Measurements from ENCODE around the gene PRRC2C.

The PRRC2C gene

DNA sequence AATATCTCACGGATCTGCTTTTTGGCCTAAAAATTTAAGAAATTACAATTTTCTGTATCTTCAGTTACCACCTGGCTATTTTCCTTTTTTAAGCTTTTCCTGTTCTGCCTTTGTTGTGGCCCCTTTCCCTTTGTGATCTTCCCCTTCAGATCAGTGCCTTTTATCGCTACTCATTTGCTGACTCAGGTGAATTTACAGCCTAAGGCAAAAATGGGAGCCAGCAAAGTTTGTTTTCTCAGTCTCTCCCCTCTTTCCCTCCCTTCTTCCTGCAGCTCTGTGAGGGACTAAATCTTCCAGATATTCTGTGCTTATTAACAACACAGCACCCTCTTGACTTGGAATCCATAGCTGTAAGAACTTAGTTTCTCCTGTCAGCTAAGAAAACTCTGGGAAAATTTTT, 5.3 kb upstream of the PRRC2C start:
- H3K27ac Mint-ChIP-seq, result no peak overlapping the region
- H3K36me3 Mint-ChIP-seq, result no peaks in the 10 kb centered on the region
- DNase-seq (no peak), ATAC-seq (replicated peaks) (no peak)
- H3K27me3 Mint-ChIP-seq, result no peaks in the 10 kb centered on the region
- H3K4me3 Mint-ChIP-seq, result no peak overlapping the region
- peaks cover 0 to 9% of the 10 kb centered on the region in 2 donors for H3K4me1 Mint-ChIP-seq
- H3K9me3 Mint-ChIP-seq, result no peaks in the 10 kb centered on the region

DNA sequence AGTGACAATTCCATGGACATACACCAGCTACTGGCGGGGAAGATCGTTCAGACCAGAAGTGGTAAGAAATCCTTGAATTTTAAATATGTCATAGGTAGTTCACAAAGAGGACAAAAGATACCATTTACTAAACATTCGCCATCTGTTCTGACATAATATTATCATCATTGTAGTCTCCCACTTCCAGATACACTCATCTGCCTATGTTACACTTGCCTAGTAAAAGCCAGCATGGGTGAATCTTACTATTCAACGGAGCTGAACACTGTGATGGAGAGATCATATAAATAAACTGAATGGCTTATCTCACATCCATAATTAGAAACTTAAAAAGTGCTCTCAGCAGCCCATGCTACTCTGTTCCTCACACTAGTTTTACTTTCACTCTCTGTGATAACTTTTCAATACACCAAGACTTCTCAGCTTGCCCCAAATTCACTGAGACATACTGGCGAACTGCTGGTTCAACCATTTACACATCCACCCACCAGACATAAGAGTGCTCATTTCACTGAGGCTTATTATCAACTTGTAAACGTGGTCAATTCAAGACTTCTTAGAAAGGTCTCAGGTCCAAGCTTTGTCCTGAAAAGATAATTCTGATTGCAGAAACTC, 463 bp upstream of the PRRC2C start:
- Mint-ChIP-seq H3K4me1 (peaks cover 18 to 47% of the 10 kb centered on the region in 2 donors), H3K4me3 (peak overlapping the region; percentile 97 to 98), H3K27ac (peak overlapping the region; percentile 100)

DNA sequence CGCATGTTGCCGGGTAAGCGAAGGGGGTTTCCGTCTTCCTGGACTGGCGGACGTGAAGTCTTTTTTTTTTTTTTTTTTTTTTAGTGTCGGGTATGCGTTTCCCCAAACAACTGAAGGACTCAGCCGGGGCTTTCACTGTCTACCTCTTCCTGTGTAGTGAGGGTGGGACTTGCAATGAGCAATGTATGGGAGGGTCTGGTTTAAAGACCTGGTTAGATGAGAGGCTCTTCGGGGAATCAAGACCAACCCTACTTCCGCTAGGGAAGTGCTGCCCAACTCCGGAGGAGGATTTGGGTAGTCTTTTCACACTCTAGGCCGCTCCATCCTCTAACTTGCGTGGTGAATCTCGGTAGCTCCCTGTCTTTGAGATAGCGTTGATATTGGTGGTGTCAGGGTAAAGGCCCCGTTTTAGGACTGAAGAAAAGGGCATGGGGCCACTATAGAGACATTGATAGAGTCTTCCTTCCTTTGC, 754 bp downstream of the PRRC2C start:
- ATAC-seq (replicated peaks) (peak; percentile 60 to 62), DNase-seq (peak; percentile 73)
- H3K4me1 Mint-ChIP-seq, result peaks cover 25 to 58% of the 10 kb centered on the region in 2 donors
- peak overlapping the region; percentile 100 for H3K27ac Mint-ChIP-seq
- no peaks in the 10 kb centered on the region for H3K27me3 Mint-ChIP-seq
- no peaks in the 10 kb centered on the region for H3K9me3 Mint-ChIP-seq
- peaks cover 14 to 26% of the 10 kb centered on the region in 2 donors for H3K36me3 Mint-ChIP-seq
- H3K4me3 Mint-ChIP-seq, result peak overlapping the region; percentile 97 to 98

More for the DNA sequence above, 463 bp upstream of the PRRC2C start:
- no peaks in the 10 kb centered on the region for H3K9me3 Mint-ChIP-seq
- ATAC-seq (replicated peaks) (peak; percentile 64 to 67), DNase-seq (no peak)
- no peaks in the 10 kb centered on the region for H3K27me3 Mint-ChIP-seq
- peaks cover 9 to 20% of the 10 kb centered on the region in 2 donors for H3K36me3 Mint-ChIP-seq

DNA sequence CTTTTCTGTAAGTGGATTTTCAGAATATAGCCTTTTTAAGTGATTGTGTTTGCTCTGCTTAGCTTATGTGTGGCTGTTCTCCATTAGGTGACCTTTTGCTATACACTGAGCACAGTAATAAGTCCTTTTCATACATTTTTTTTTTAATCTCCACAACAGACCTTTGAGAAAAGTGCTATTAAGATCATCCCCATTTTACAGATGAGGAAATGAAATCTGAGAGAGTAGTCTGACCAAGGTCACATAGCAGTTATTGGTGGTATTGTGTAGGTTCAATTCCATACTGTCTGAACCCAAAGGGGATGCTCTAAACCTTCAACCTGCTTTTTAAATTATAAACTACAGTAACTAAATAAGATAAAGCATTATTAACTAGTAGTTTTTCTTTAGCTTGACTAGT, 1.7 kb downstream of the PRRC2C start:
- Mint-ChIP-seq H3K9me3 (no peaks in the 10 kb centered on the region), H3K27me3 (no peaks in the 10 kb centered on the region), H3K4me3 (peak overlapping the region; percentile 97 to 98), H3K4me1 (peaks cover 28 to 64% of the 10 kb centered on the region in 2 donors), H3K27ac (peak overlapping the region; percentile 49), H3K36me3 (peaks cover 17 to 31% of the 10 kb centered on the region in 2 donors)
- no peak for ATAC-seq (replicated peaks)
- no peak for DNase-seq

DNA sequence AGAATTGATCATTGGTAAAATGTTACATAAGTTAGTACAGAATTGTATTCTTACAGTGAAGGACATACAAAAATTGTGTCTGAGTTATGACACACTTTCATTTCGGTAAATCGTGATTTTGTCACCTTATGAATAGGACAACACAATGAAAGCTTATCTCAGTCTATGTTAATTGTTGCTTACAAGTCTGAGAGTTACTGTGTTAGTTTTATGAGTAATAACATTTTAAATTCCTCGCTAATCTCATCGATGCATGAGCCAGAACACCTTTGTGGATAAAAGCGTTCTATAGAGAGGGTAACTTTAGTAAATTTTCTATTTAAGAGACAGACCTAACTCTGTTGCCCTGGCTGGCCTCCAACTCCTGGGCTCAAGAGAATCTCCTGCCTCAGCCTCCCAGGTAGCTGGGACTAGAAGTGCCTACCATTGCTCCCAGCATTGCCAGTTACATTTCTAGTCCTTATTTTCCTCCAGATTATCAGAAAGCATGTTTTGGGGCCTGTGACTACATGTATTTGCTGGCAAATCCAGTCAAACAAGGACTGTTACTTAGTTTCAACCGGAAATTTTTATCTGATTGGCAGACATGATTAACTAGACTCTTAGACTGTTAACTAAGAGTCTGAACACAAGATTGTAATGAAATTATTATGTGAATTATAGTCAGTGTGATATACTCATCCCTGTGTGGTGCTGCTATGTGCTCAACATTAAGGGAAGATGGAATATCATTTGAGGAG, 3.0 kb downstream of the PRRC2C start:
- no peak for ATAC-seq (replicated peaks)
- peaks cover 20 to 41% of the 10 kb centered on the region in 2 donors for H3K36me3 Mint-ChIP-seq
- DNase-seq, result no peak
- peaks cover 34 to 75% of the 10 kb centered on the region in 2 donors for H3K4me1 Mint-ChIP-seq
- no peaks in the 10 kb centered on the region for H3K9me3 Mint-ChIP-seq
- H3K27me3 Mint-ChIP-seq, result no peaks in the 10 kb centered on the region
- peak overlapping the region; percentile 25 for H3K27ac Mint-ChIP-seq
- H3K4me3 Mint-ChIP-seq, result peak overlapping the region; percentile 13 to 22

DNA sequence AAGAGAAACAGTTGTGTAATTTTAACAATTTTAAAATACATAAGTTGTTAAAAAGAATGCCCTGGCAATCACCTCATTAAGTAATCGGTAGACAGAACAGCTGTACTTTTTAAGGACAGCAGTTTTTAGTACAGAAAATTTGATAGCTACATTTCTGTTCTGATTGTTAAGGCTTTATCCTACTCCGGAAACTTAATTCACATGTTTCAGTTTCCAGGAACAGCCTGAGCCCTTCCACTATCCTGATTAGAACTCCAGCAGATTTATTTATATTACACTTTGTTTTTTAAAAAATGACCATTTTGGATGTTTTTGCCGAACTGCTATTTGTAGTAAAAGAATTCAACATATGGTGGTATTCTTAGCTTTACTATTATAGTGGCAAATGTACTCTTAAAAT, 8.7 kb downstream of the PRRC2C start:
- H3K27me3 Mint-ChIP-seq, result no peaks in the 10 kb centered on the region

DNA sequence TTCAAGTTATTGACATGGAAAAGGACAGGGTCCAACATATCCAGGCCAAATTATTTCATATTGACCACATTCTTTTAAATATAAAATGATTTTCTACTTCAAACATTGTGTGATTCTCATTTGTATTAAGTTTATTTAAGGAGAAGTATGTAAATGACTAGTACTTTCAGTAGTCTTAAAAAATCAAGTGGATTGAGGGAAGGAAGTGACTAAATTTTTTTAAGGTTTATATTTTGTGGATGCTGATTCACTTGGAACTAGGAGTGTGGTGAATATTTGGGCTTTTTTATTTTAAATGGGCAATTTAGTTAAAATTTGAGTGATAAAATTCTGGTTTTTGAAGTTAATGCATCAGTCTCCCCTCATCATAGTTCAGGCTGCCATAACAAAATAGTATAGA, 10.1 kb downstream of the PRRC2C start:
- Mint-ChIP-seq H3K4me1 (peaks cover 42 to 76% of the 10 kb centered on the region in 2 donors), H3K4me3 (no peak overlapping the region), H3K9me3 (no peaks in the 10 kb centered on the region), H3K27ac (no peak overlapping the region), H3K27me3 (no peaks in the 10 kb centered on the region), H3K36me3 (peaks cover 29 to 50% of the 10 kb centered on the region in 2 donors)
- no peak for ATAC-seq (replicated peaks)
- DNase-seq, result no peak

More for the DNA sequence above, 8.7 kb downstream of the PRRC2C start:
- Mint-ChIP-seq H3K4me1 (peaks cover 40 to 75% of the 10 kb centered on the region in 2 donors), H3K9me3 (no peaks in the 10 kb centered on the region), H3K4me3 (no peak overlapping the region), H3K36me3 (peaks cover 23 to 42% of the 10 kb centered on the region in 2 donors), H3K27ac (no peak overlapping the region)
- no peak for DNase-seq
- ATAC-seq (replicated peaks), result no peak

DNA sequence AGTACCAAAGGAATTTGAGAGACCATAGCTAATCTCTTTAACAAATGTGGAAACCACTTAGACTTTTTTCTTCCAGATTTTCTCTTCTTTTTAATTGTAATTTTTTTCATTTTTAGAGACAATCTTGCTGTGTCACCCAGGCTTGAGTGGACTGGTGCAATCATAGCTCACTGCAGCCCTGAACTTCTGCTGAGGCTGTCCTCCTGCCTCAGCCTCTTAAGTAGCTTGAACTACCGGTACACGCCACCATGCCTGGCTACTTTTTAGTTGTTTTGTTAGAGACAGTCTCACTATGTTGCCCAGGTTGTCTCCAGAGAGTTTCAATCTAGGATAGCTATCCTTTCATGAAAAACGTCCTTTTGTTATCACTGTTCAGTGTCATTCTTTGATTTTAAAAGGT, 15.0 kb downstream of the PRRC2C start:
- ATAC-seq (replicated peaks) (no peak), DNase-seq (no peak)
- Mint-ChIP-seq H3K36me3 (peaks cover 40 to 72% of the 10 kb centered on the region in 2 donors), H3K27ac (no peak overlapping the region), H3K27me3 (no peaks in the 10 kb centered on the region), H3K9me3 (peaks cover 3 to 7% of the 10 kb centered on the region in 2 donors), H3K4me1 (peaks cover 39 to 85% of the 10 kb centered on the region in 2 donors), H3K4me3 (peak overlapping the region in 1 of 2 donors; percentile 16)

DNA sequence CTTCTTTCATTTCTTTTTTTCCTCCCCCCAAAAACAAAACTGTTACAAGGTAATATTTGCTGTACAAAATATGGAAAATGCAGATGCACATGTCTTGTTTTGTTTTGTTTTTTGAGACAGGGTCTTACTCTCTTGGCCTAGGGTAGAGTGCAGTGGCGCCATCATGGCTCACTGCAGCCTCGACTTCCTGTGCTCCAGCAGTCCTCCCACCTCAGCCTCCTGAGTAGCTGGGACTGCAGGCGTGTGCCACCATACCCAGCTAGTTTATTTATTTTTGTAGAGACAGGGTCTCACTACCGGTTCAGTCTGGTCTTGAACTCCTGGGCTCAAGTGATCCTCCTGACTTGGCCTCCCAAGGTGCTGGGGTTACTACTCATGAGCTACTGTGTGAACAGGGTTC, 15.5 kb downstream of the PRRC2C start:
- H3K9me3 Mint-ChIP-seq, result peaks cover 3 to 7% of the 10 kb centered on the region in 2 donors
- peaks cover 38 to 85% of the 10 kb centered on the region in 2 donors for H3K4me1 Mint-ChIP-seq
- peak overlapping the region; percentile 37 for H3K27ac Mint-ChIP-seq
- peak overlapping the region; percentile 5 to 72 for H3K4me3 Mint-ChIP-seq
- peaks cover 40 to 69% of the 10 kb centered on the region in 2 donors for H3K36me3 Mint-ChIP-seq
- peak in 1 of 2 donors; percentile 20 for ATAC-seq (replicated peaks)
- no peaks in the 10 kb centered on the region for H3K27me3 Mint-ChIP-seq
- DNase-seq, result no peak

DNA sequence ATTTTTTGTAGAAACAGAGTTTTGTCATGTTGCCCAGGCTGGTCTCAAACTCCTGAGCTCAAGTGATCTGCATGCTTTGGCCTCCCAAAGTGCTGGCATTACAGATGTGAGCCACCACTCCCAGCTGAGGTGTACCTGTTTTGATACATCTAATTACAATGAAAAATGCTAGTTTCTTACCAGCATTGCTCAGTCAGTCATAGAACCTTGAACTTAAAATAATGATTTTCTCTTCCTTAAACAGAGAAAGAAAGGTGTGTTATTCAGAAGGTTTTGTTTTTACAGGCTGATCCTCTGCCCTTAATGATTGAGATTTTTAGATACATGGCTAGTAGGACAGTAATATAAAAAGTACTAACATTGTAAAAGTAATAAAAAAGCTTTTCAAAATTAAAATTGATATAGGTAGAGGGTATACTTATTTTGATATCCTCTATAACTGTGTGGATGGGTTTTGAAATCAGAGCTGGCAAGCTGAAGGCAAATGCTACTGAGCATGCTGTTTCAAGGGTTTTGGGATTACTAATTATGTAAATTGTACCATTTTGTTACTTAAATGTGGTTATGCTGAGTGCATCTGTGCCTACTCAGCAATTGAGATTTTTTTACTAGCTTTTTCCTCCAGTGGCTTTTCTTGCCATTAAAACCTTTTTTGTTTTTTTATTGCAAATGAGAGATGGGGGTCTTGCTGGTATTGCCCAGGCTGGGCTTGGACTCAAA, 16.1 kb downstream of the PRRC2C start:
- H3K4me1 Mint-ChIP-seq, result peaks cover 43 to 86% of the 10 kb centered on the region in 2 donors

DNA sequence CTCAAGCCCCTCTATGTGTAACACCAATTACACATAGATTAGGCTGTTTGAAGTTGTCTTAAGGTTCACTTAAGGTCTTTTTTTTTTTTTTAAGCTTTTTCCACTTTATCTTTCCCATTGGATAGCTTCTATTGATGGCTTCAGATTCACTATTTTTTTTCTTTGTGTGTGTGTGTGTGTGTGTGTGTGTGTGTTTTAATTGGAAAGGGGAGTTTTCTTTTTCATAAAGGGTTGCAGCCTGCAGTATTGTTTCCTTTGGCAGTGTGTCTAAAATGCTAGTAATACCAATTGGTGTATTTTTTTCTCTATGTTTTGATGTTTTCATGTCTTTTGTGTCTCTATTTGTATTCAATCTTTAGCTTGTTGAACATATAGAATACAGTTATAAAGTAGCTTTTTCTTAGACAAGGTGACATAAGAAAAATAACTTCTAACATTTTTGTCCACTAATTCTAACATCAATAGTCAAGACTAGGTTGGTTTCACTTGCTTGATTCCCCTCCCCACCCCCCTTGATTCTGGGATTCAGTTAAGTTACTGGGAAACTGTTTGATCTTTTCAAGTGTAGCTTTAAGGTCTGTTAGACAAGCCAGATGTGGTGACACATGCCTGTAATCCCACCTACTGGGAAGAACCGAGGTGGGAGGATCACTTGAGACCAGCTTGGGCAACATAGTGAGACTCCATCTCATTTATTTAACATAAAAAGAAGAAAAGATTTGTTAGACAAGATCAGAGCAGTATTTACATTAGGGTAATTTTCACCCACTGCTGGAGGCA, 21.4 kb downstream of the PRRC2C start:
- peaks cover 3 to 7% of the 10 kb centered on the region in 2 donors for H3K9me3 Mint-ChIP-seq
- DNase-seq, result no peak
- H3K4me3 Mint-ChIP-seq, result peak overlapping the region; percentile 4 to 37
- H3K36me3 Mint-ChIP-seq, result peaks cover 20 to 49% of the 10 kb centered on the region in 2 donors
- peaks cover 43 to 97% of the 10 kb centered on the region in 2 donors for H3K4me1 Mint-ChIP-seq
- H3K27me3 Mint-ChIP-seq, result no peaks in the 10 kb centered on the region
- no peak for ATAC-seq (replicated peaks)
- H3K27ac Mint-ChIP-seq, result peak overlapping the region; percentile 91

More for the DNA sequence above, 16.1 kb downstream of the PRRC2C start:
- Mint-ChIP-seq H3K27ac (peak overlapping the region; percentile 37), H3K36me3 (peaks cover 45 to 69% of the 10 kb centered on the region in 2 donors), H3K27me3 (no peaks in the 10 kb centered on the region), H3K4me3 (peak overlapping the region in 1 of 2 donors; percentile 19), H3K9me3 (peaks cover 3 to 7% of the 10 kb centered on the region in 2 donors)
- ATAC-seq (replicated peaks) (peak; percentile 90 to 92), DNase-seq (no peak)

DNA sequence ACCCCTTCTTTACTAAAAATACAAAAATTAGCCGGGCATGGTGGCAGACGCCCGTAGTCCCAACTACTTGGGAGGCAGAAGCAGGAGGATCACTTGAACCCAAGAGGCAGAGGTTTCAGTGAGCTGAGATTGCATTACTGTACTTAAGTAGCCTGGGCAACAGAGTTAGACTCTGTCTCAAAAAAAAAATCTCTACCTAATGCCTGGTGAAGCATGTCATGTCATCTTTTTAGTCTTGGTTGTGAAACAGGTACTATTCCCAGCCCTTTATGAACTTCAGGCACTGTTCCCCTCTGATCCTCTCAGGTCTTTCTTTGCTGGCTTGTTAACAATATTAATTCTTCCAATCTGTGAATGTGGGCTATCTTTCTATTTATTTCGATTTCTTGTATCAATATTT, 22.1 kb downstream of the PRRC2C start:
- DNase-seq (no peak), ATAC-seq (replicated peaks) (peak in 1 of 2 donors; percentile 59)
- Mint-ChIP-seq H3K27me3 (no peaks in the 10 kb centered on the region), H3K36me3 (peaks cover 22 to 47% of the 10 kb centered on the region in 2 donors), H3K4me1 (peaks cover 42 to 96% of the 10 kb centered on the region in 2 donors), H3K27ac (no peak overlapping the region), H3K9me3 (peaks cover 3 to 7% of the 10 kb centered on the region in 2 donors), H3K4me3 (no peak overlapping the region)

DNA sequence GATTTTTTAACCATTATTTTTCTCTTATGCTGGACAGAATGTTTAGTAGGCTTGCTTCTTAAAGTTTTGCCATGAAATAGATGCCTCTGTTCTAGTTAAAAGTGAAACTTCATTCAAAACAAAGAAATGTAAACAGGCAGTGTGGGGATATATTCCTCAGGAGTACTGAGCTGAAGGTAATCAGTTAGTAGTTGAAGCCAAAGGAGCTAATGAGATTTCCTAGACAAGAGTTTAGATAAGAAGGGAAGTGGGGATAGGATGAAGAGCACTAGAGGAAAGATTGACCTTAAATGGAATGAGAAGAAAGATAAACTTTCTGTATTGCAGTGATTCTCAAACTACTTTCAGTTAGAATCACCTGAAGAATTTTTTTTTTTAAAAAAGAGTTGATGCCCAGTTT, 23.9 kb downstream of the PRRC2C start:
- Mint-ChIP-seq H3K27ac (peak overlapping the region; percentile 26), H3K9me3 (no peaks in the 10 kb centered on the region), H3K36me3 (peaks cover 14 to 38% of the 10 kb centered on the region in 2 donors), H3K4me1 (peaks cover 42 to 79% of the 10 kb centered on the region in 2 donors), H3K27me3 (no peaks in the 10 kb centered on the region), H3K4me3 (no peak overlapping the region)
- no peak for DNase-seq
- ATAC-seq (replicated peaks), result no peak

Data from stimulated activated naive B cell treated with anti-CD40 and anti-IgM and Interleukin-4, amounts not matched to agents 10 μg/mL and 1 μg/mL and 100 μg/mL, for 72 hours (primary cell).